NOMO-1 treated with dmso at 0.1 percent for 144 hours (cell line): ENCODE data around the gene MPI.
"Not testable (repeated sequence)": the region's sequence is repeated elsewhere in the genome, so short reads cannot be mapped to it uniquely, and the experiment has no call there.

Experiments
- DNase-seq: peaks from one replicate; lab custom pipeline; 2025; ENCODE audit not compliant: unreplicated experiment; lab: John Stamatoyannopoulos, UW

MPI gene

GRCh38 chr15:74890665-74890960 lies 771 bp downstream of the MPI start:
- DNase-seq, result no peak

- DNase-seq, result no peak
Measured at GRCh38 chr15:74891469-74891868, 1.6 kb downstream of the MPI start.

- DNase-seq, result no peak
Measured at GRCh38 chr15:74892313-74892712, 2.5 kb downstream of the MPI start.

GRCh38 chr15:74892931-74893330 lies 3.1 kb downstream of the MPI start:
- DNase-seq, result no peak

- DNase-seq, result no peak
Measured at GRCh38 chr15:74893627-74894026, 3.8 kb downstream of the MPI start.

- not testable (repeated sequence) for DNase-seq
Measured at GRCh38 chr15:74894383-74894782, 4.5 kb downstream of the MPI start.

- no peak for DNase-seq
Measured at GRCh38 chr15:74895830-74896229, 6.0 kb downstream of the MPI start.

GRCh38 chr15:74896316-74896715 lies 6.5 kb downstream of the MPI start:
- DNase-seq, result no peak

GRCh38 chr15:74897300-74897701 lies 7.5 kb downstream of the MPI start:
- no peak for DNase-seq

GRCh38 chr15:74901612-74902063 lies 11.8 kb downstream of the MPI start:
- no peak for DNase-seq

- DNase-seq, result no peak
Measured at GRCh38 chr15:74902295-74903075, 12.6 kb downstream of the MPI start.

- DNase-seq, result no peak
Measured at GRCh38 chr15:74903676-74904075, 13.8 kb downstream of the MPI start.

GRCh38 chr15:74904190-74904805 lies 14.5 kb downstream of the MPI start:
- DNase-seq, result no peak

GRCh38 chr15:74906067-74906449 lies 16.2 kb downstream of the MPI start:
- DNase-seq, result no peak

- DNase-seq, result peak; percentile 81
Measured at GRCh38 chr15:74906450-74907162, 16.8 kb downstream of the MPI start, which contains the start of gene FAM219B. FAM219B (minus strand) TSS chr15:74906851; CDS start chr15:74906800, 51 bp downstream.

GRCh38 chr15:74907163-74907870 lies 17.5 kb downstream of the MPI start:
- no peak for DNase-seq

- DNase-seq, result no peak
Measured at GRCh38 chr15:74908635-74909034, 18.8 kb downstream of the MPI start.

GRCh38 chr15:74913041-74913440 lies 23.2 kb downstream of the MPI start:
- no peak for DNase-seq

- not testable (repeated sequence) for DNase-seq
Measured at GRCh38 chr15:74913799-74914198, 24.0 kb downstream of the MPI start.

GRCh38 chr15:74917676-74918075 lies 27.8 kb downstream of the MPI start:
- DNase-seq, result no peak

- DNase-seq, result no peak
Measured at GRCh38 chr15:74920456-74920855, 30.6 kb downstream of the MPI start.
